Endothelial cell of umbilical vein (primary cell): ENCODE results near the gene TXNL4A. TPM values are rescaled to one million over a fixed set of nuclear protein-coding genes. Genes with fewer than 3 reads are reported as not detected.

Experiments
- BruUV-seq: library from RNA; stranded (reverse); fragments of 400-500 nt; replicated peaks from 2 replicates; lab custom pipeline; 2021; lab: Mats Ljungman, UMichigan
- CTCF ChIA-PET: fragments of 300-600, 350-600 bp; sonication (Branson Sonifier 250); formaldehyde crosslinking; loops from one replicate; lab custom pipeline; 2021; ENCODE audit warnings: antibody characterized with exemption, inconsistent platforms; lab: Charles Lee
- POLR2A ChIA-PET: fragments of 300-600, 350-600 bp; sonication (Branson Sonifier 250); formaldehyde crosslinking; loops from one replicate; lab custom pipeline; 2021; ENCODE audit warnings: antibody characterized with exemption, inconsistent platforms; lab: Charles Lee
- DNase-seq: peaks from one replicate; pipeline ENCODE4 v3.0.0-alpha.2; 2011; ENCODE audit warnings: low read depth, low spot score
- FAIRE-seq: peaks from 2 replicates; lab custom pipeline; 2011; peaks lifted over from hg19 to GRCh38; lab: Jason Lieb, UNC
- H2AFZ ChIP-seq: 2 replicates; pipeline ENCODE4 v1.6.0; 2012; ENCODE audit warnings: low read depth, low read length, control low read depth, inconsistent platforms
- H3K27ac ChIP-seq: 2 replicates; pipeline ENCODE4 v1.5.1; 2011; ENCODE audit warnings: low read depth, mild to moderate bottlenecking, control low read depth, low read length, moderate library complexity; ENCODE audit not compliant: insufficient read depth
- H3K27me3 ChIP-seq, 2 experiments: 2 replicates each; pipeline versions ENCODE4 v1.6.0 to v1.6.1; 2011; ENCODE audit warnings: low read length in 2 of 2, mixed read lengths in 1 of 2; ENCODE audit not compliant: control insufficient read depth in 2 of 2, insufficient read depth in 2 of 2
- H3K36me3 ChIP-seq, 2 experiments: 2 replicates in 1 of 2; 3 replicates in 1 of 2; pipeline ENCODE4 v1.5.1; 2011; ENCODE audit warnings: low read length in 2 of 2, mild to moderate bottlenecking in 1 of 2, moderate library complexity in 1 of 2; ENCODE audit not compliant: control insufficient read depth in 2 of 2, insufficient read depth in 2 of 2; ENCODE audit errors: extremely low read depth in 1 of 2
- H3K4me1 ChIP-seq: 3 replicates; pipeline ENCODE4 v1.5.1; 2011; ENCODE audit warnings: mild to moderate bottlenecking, low read length; ENCODE audit not compliant: control insufficient read depth, insufficient read depth; ENCODE audit errors: extremely low read depth
- H3K4me2 ChIP-seq: 2 replicates; pipeline ENCODE4 v1.6.1; 2011; ENCODE audit warnings: low read length, control low read depth, mixed read lengths; ENCODE audit not compliant: insufficient read depth
- H3K4me3 ChIP-seq, 3 experiments: fragments of 200-600 bp in 1 of 3; sonication (generic), shearing (Covaris generic) in 1 of 3; replicated peaks in 1 of 3; 2 replicates each; pipeline ENCODE4 v1.5.1; 2011 to 2016; ENCODE audit warnings: control low read depth in 3 of 3, low read length in 3 of 3, mild to moderate bottlenecking in 2 of 3, inconsistent platforms in 1 of 3, low read depth in 1 of 3, moderate library complexity in 1 of 3; ENCODE audit not compliant: insufficient read depth in 1 of 3
- H3K79me2 ChIP-seq: 2 replicates; pipeline ENCODE4 v1.6.0; 2012; ENCODE audit warnings: low read length, inconsistent platforms; ENCODE audit not compliant: control insufficient read depth, insufficient read depth
- H3K9ac ChIP-seq: replicated peaks from 2 replicates; pipeline ENCODE3; 2011; ENCODE audit warnings: low read length, control low read depth; ENCODE audit not compliant: insufficient read depth; ENCODE audit errors: extremely low read depth
- H3K9me1 ChIP-seq: replicated peaks from 3 replicates; pipeline ENCODE4 v1.6.0; 2011; ENCODE audit warnings: mild to moderate bottlenecking, low read length; ENCODE audit not compliant: control insufficient read depth, insufficient read depth; ENCODE audit errors: extremely low read depth
- H3K9me3 ChIP-seq: replicated peaks from 2 replicates; pipeline ENCODE4 v1.5.1; 2012; ENCODE audit warnings: low read length, inconsistent platforms; ENCODE audit not compliant: control insufficient read depth, insufficient read depth
- H4K20me1 ChIP-seq: replicated peaks from 2 replicates; pipeline ENCODE3; 2011; ENCODE audit warnings: mild to moderate bottlenecking, low read length; ENCODE audit not compliant: control insufficient read depth, insufficient read depth; ENCODE audit errors: extremely low read depth
- CTCF ChIP-seq, 2 donors: IDR thresholded peaks; 1 replicate in 1 of 2; 2 replicates in 1 of 2; pipeline ENCODE4 v1.5.1; 2011; ENCODE audit warnings: low read length in 2 of 2, mild to moderate bottlenecking in 2 of 2, moderate library complexity in 2 of 2, control low read depth in 1 of 2, inconsistent platforms in 1 of 2, low read depth in 1 of 2; ENCODE audit not compliant: insufficient read depth in 1 of 2; ENCODE audit errors: extremely low read depth in 1 of 2
- EZH2 ChIP-seq: IDR thresholded peaks from 2 replicates; pipeline ENCODE4 v1.6.1; 2012; ENCODE audit warnings: borderline replicate concordance, low read depth, mild to moderate bottlenecking, moderate library complexity, low read length, inconsistent platforms; ENCODE audit not compliant: severe bottlenecking
- FOS ChIP-seq: IDR thresholded peaks from 2 replicates; pipeline ENCODE4 v1.6.1; 2011; ENCODE audit warnings: mild to moderate bottlenecking, low read length, moderate library complexity, borderline replicate concordance; ENCODE audit not compliant: insufficient read depth
- GATA2 ChIP-seq: IDR thresholded peaks from 2 replicates; pipeline ENCODE4 v1.7.0; 2011; ENCODE audit warnings: low read depth, mild to moderate bottlenecking, moderate library complexity, mixed read lengths, low read length; ENCODE audit not compliant: insufficient read length, insufficient read depth
- JUN ChIP-seq: IDR thresholded peaks from 2 replicates; pipeline ENCODE4 v1.6.1; 2011; ENCODE audit warnings: borderline replicate concordance, low read depth; ENCODE audit not compliant: insufficient read length, insufficient read depth
- MAX ChIP-seq: IDR thresholded peaks from 2 replicates; pipeline ENCODE4 v1.6.1; 2011; ENCODE audit not compliant: insufficient read depth, insufficient read length
- MYC ChIP-seq: IDR thresholded peaks from one replicate; pipeline ENCODE4 v1.6.1; 2011; ENCODE audit warnings: mild to moderate bottlenecking, low read depth, low read length
- POLR2A ChIP-seq: IDR thresholded peaks from 2 replicates; pipeline ENCODE4 v1.6.1; 2012; ENCODE audit warnings: low read depth, mild to moderate bottlenecking, control low read depth, low read length
- POLR2AphosphoS5 ChIP-seq: IDR thresholded peaks from 2 replicates; pipeline ENCODE4 v1.6.1; 2012; ENCODE audit warnings: low read depth, mild to moderate bottlenecking, control low read depth, low read length, moderate library complexity; ENCODE audit not compliant: insufficient read depth
- dilution Hi-C: fragments of 300-500 bp; cut with MboI; formaldehyde crosslinking; loops from one replicate; pipeline ENCODE4 v1.15.0; 2019; ENCODE audit warnings: low sequenced_read_pairs; ENCODE audit not compliant: extremely low pct_ligation_motif_present
- intact Hi-C: fragments of 100-400 bp; cut with micrococcal nuclease; formaldehyde crosslinking; loops from one replicate; pipeline ENCODE4 v1.10.0; 2022
- polyA plus RNA-seq, 4 experiments: library from polyadenylated mRNA; depleted of rRNA in 3 of 4; stranded (reverse) in 3 of 4; unstranded in 1 of 4; fragments of >200 nt; gene quantifications; 2 replicates each; pipeline versions ENCODE4 v1.2.1 to v1.2.3, GENCODE V29; 2011 to 2012; ENCODE audit warnings: missing spikeins in 1 of 4
- total RNA-seq: library from RNA; stranded (reverse); gene quantifications from 2 replicates; pipeline ENCODE4 v1.2.3, GENCODE V29; 2021

The TXNL4A gene
- total and polyA plus RNA-seq, 2 donors (not counting 3 experiments of a cell fraction or from before 2014, with no cell fraction given): 148 to 172 TPM

- ChIA-PET POLR2A (no interaction called here), CTCF (no interaction called here)
- no peak overlapping the region for H3K4me3 ChIP-seq
- H3K9me1 ChIP-seq: no peaks in the 10 kb centered on the region
- dilution Hi-C loops: no loop called here
- peaks cover 23% of the 10 kb centered on the region for H3K79me2 ChIP-seq
- H3K9me3 ChIP-seq: no peaks in the 10 kb centered on the region
- H3K27ac ChIP-seq: no peak overlapping the region
- DNase-seq (no peak), FAIRE-seq (no peak)
- no peak overlapping the region for H3K9ac ChIP-seq
- BruUV-seq: no TSS peak
- H3K4me2 ChIP-seq: no peak overlapping the region
- peaks cover 0 to 15% of the 10 kb centered on the region in 2 experiments for H3K36me3 ChIP-seq
- H3K4me1 ChIP-seq: peaks cover 1% of the 10 kb centered on the region
- no peak for TF ChIP-seq MAX
- H4K20me1 ChIP-seq: no peaks in the 10 kb centered on the region
- intact Hi-C loops: no loop called here
- H2AFZ ChIP-seq: no peak overlapping the region
- no peaks in the 10 kb centered on the region for H3K27me3 ChIP-seq
Measured at GRCh38 chr18:79970419-79971133, 17.8 kb downstream of the TXNL4A start.

GRCh38 chr18:79965119-79965902 lies 23.1 kb downstream of the TXNL4A start:
- H3K79me2 ChIP-seq: no peaks in the 10 kb centered on the region
- H3K4me2 ChIP-seq: peak overlapping the region; percentile 80
- ChIA-PET CTCF (interaction anchor here (1.8 kb wide), 1 partner anchor 22 kb away, joined by 5 read pairs; no protein-coding TSS in a partner anchor), POLR2A (no interaction called here)
- peak overlapping the region; percentile 57 for H3K27ac ChIP-seq
- BruUV-seq: no TSS peak
- peak; percentile 76 for DNase-seq
- no peaks in the 10 kb centered on the region for H3K9me3 ChIP-seq
- dilution Hi-C loops: no loop called here
- FAIRE-seq: peak; percentile 81
- no peaks in the 10 kb centered on the region for H3K9me1 ChIP-seq
- peaks cover 12% of the 10 kb centered on the region for H3K4me1 ChIP-seq
- H4K20me1 ChIP-seq: no peaks in the 10 kb centered on the region
- peaks cover 4 to 6% of the 10 kb centered on the region in 2 experiments for H3K27me3 ChIP-seq
- no peaks in the 10 kb centered on the region for H3K36me3 ChIP-seq
- peak overlapping the region; percentile 59 for H3K9ac ChIP-seq
- TF ChIP-seq FOS (no peak), JUN (no peak), CTCF (IDR thresholded peaks at IDR 0.05; ENCODE audit: extremely low read depth in 1 of 2, insufficient read depth in 1 of 2, low read depth in 1 of 2, low read length in 2 of 2) (no peak), POLR2A (no peak), MAX (peak; percentile 69), POLR2AphosphoS5 (no peak), EZH2 (no peak), GATA2 (no peak), MYC (peak; percentile 94)
- intact Hi-C loops: loop anchor here (1.0 kb wide), 1 partner anchor 23 kb away; the partner anchor contains the start of gene TXNL4A
- peak overlapping the region in 2 of 3 experiments; percentile 40 to 44 for H3K4me3 ChIP-seq
- H2AFZ ChIP-seq: peak overlapping the region; percentile 49
